GM21529 (cell line): Measurements from ENCODE around the gene IFRD1.
"Not testable (repeated sequence)": the region's sequence is repeated elsewhere in the genome, so short reads cannot be mapped to it uniquely, and the experiment has no call there.

Experiments used
- ATAC-seq: cut with Tn5 transposase; IDR thresholded peaks from one replicate; pipeline ENCODE4 v1.9.1; 2021; ENCODE audit not compliant: unreplicated experiment

Gene IFRD1

GRCh38 chr7:112512451-112513210 lies 62.4 kb downstream of the IFRD1 start:
- ATAC-seq, result no peak

- no peak for ATAC-seq
Observed at GRCh38 chr7:112515989-112516388, 65.7 kb downstream of the IFRD1 start.

- ATAC-seq, result not testable (repeated sequence)
Observed at GRCh38 chr7:112516418-112516817, 66.2 kb downstream of the IFRD1 start.

GRCh38 chr7:112517487-112517886 lies 67.2 kb downstream of the IFRD1 start:
- no peak for ATAC-seq

- ATAC-seq, result no peak
Observed at GRCh38 chr7:112520787-112521186, 70.5 kb downstream of the IFRD1 start.

GRCh38 chr7:112521942-112522341 lies 71.7 kb downstream of the IFRD1 start:
- no peak for ATAC-seq

GRCh38 chr7:112523871-112524270 lies 73.6 kb downstream of the IFRD1 start:
- ATAC-seq, result no peak
